Stimulated activated naive CD4-positive, alpha-beta T cell (primary cell): ENCODE measurements around the gene REEP3.

Source experiments
- DNase-seq, 6 experiments: peaks; one replicate each; lab custom pipeline; 2025; lab: John Stamatoyannopoulos, UW

REEP3 gene

DNA sequence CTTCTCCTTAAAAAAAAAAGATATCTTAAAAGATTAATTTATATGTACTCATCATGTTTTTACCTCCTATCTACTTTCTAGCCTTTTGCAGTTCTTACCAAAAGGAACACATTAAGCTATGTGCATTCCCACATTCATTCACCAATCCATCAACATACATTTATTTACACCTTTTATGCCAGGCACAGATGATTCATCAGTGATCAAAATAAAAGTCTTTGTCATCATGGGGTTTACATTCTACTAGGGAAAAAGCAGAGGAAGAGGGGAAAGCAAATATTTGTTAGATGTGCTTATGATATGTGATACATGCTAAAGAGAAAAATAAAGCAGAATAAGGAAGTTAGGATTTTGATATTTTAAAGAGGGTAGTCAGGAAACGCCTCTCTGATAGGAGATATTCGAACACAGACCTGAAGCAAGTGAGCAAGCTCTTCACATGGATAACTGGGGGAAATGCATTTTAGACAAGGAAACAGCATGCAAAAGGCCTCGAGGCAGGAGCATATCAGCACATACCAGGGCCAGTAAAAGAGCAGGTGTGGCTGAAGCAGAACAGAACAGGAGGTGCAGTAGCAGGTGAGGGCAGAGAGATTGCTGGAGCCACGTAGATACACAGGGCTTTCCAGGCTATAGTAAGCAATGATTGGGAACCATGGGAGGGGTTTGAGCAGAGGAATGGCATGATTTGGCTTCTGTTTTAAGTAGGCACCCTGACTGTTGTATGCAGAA lies 67.4 kb downstream of the REEP3 start:
- no peak for DNase-seq

DNA sequence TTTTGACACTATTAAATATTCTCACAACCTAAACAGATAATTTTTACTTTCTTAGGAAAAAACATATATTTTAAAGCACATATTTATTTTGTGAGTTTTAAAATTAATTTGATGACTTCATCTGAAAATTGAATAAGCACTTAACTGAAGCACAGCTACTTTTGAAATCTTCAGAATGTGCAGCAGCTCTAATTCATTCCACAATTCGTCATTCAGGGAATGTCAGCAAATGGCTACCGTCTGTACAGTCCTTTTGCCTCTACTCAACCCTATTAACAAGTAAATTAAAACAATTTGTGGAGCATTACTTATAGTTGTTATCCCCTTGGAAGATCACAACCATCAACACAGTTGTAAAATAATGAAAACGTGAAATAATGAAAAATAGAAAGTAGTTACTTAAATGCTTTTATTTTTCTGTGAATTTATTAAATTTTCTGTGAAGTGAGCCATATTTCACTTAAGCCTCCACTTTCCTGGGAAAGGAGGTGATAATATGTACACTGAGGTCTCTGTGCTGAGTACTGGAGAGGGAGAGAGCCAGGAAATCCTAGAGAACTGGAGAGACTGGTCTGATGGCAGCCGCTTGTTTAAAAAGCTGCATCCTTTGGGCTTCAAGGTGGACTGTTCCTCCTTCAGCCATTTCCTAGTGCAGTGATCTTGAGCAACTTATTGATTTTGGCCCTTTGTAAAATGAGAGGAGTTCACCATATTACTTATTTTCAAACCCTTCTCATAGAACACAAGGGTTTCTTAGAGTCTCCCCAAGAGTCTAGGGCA lies 70.6 kb downstream of the REEP3 start:
- no peak for DNase-seq

DNA sequence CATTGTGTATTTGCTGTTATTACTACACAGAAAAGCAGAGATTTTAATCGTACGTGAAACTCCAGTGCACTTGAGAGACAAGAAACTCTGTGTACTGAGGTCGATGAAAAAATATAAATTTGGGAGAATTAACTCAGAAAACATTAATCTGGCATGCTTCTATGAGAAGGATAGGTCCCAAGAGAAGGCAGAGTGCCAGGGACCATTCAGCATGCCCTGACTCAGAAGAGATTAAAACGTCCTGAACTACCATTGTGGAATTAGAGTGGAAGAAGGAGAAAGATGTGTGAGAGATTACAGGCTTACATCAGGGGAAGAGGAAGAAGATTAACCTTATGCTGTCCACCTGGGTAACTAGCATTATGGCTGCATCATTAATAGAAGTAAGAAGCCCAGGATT lies 72.4 kb downstream of the REEP3 start:
- DNase-seq, result no peak

DNA sequence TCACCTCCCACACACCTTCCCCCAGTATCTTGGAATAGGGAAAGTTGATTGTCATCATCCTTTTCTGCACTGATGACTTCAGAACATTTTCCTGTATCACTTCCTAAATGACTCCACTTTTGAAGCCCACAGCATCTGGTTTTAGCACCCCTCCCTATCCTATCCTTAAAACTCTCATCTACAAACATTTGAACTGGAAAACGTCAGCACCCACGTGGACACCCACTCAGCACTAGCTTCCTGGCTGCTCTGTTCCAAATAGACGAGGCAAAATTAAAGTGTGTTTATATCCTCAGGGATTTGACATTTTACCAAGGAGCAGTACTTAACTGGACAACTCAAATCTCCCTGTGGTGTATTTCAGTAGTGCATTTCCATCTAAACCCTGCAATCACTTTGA lies 73.9 kb downstream of the REEP3 start:
- DNase-seq, result no peak

DNA sequence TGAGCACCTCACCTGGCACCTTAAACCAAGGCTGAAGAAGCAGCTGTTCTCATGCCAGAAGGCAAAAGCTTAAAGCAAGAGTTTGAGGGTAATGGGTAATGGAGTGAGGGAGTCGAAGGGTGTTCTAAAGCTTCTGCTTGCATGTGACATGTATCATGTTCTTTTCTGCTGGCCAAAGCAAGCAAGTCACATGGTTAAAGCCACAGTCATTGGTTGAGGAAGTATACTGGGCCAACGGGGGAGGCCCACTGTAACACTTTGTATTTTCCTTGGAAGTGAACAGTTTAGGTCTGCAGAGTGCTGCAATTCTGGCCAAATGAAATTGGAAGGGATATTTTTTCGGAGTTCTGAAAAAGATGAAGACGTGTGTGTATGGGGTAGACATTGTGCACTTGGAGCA lies 75.7 kb downstream of the REEP3 start:
- DNase-seq, result no peak

DNA sequence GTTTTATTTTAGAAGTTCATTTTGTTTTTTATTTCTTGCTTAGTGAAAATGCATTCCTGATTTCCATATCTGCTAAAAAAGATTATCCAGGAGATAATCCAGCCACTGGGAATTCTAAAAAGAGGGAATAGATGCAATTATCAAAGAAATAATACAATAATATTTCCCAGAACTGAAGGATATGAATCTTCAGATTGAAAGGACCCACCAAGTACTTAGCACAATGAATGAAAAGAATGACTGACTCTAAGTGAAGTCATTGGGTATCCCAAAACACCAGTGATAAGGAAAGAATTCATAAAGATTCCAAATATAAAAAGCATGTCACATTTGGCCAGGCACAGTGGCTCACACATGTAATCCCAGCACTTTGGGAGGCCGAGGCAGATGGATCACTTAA lies 79.3 kb downstream of the REEP3 start:
- DNase-seq, result no peak

DNA sequence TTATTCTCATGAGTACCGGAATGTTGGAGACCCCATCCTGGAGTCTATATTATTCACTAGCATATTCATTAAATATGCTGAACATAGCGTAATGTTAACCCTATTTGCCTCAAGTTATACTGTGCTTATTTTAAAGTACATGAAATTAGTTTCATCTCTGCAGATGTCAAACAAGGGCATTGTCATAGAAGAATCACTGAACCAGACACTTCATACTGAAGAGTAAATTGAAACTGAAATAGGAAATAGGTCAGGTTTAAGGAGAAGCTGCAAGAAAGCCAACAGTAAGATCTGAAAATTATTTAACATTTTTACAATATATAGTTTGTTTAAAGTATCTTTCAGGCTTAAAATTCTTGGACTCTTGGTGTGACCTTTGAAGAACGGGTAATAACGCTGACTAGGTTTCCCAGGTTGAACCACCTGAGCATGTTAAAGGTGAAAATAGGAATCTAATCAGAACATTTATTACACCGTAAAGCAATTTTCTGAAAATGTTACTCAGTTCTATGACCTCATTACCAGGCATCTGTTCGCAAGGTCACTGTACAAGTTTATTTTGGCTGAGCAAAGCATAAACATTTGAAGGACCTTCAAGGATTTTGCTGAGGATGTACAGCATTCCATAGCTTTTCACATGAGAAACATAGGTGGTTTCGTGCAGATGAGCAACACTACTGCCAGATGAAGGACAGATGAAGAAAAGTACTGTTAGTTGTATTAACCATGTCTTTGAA lies 82.7 kb downstream of the REEP3 start:
- no peak for DNase-seq

DNA sequence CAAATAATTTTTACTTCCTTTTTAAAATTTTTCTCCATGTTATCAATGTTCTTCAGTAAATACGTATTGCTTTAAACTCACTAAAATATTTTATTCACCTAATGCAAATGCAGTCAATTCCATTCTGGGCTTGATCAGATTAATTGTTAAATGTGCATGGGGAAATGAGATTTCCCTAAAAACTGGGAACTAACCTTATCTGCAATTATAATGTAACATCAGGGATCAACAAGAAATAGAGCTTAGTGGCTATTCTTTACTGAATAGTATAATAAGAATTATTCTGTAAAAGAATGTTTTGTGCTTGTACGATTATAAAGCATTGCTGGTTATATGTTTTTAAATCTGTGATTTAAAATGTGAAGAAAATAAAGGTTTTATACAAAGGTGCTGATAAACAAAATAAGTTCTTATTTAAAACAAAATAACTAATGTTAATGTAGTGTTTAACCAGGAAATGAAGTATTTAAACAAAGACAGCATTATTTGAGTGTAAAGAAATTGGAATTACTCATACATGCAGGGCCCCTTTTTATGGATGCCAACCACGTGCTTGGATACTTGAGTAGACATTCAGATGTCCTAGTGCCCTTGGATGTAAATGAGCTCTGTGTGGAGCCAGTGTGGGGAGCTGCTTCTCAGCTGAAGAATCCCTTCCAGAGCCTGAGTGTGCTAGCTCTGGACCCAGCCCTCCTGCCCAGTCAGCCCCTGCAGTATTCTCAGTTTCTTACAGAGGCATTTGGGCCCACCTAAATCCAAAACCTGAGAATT lies 84.2 kb downstream of the REEP3 start:
- DNase-seq, result no peak

DNA sequence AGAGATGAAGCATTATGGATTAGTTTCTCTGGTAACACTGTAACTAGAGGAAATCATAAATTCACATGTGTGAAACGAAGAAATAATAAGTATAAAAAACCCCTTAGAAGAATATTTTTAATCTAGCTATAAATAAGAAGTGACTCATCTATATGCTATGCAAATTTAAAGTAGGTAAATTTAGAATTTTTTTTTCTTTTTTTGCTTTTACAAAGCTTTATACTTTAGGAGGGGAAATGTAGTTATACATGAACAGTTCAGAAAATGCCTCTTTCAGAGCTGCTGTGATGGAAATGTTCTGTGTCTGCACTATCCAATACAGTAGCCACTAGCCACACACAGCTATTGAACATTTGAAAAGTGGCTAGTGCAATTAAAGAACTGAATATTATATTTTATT lies 87.3 kb downstream of the REEP3 start:
- DNase-seq, result no peak

DNA sequence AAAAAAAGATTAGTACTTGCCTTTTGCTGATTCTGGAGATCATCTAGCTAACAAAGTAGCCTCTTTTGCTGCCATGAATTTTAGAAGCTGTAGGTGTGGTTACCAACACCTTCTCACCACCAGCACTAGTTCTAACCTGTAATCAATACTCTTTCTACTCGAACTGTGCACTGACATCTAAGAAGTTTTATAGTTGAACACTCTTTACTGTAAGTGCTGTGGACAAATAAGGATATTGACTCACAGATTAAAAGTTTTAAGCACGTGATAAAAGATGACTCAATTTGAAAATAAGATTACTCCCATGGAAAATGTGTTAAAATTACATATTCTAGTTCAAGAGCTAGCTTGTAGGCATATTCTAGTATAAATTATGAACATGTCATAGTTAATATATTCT lies 89.9 kb downstream of the REEP3 start:
- no peak for DNase-seq

DNA sequence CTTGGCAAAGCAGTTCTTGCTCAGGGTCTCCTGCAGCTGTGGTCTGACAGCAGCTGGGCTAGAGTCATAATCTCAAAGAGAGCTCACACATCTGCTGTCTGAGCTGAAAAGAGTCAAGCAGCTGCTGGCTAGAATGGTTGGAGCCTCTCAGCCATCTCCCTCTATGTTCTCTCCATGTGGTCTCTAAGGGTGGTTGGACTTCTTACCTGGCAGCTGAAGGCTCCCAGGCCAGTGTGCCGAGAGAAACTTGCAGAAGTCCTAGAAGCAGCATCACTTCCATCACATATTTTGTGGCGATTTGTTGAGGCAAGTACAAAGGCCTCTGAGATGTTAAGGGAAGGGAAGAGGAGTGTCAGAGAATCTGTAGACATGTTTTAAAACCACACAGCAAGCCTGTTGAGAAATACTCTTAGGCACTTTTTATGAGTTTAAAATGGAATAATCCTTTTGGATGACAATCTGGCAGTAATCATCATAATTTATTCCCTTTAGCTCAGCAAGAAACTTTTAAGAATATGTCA lies 93.2 kb downstream of the REEP3 start:
- DNase-seq, result no peak

DNA sequence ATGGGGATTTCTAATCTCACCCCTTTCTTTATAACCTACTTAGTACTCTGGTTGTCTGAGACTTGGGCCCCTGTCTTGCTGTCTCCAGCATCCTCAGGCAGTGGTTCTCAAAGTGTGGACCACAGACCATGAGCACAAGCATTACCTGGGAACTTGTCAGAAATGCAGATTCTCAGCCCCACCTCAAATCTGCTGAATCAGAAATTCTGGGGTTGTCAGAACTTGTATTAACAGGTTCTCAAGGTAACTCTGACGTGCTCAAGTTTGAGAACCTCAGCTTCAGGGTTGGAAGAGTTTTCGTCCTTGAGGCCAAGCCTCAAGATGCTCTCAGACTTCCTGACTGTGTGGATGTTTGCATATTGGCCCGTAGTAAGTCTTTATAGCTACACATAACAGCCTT lies 97.4 kb downstream of the REEP3 start:
- no peak for DNase-seq

DNA sequence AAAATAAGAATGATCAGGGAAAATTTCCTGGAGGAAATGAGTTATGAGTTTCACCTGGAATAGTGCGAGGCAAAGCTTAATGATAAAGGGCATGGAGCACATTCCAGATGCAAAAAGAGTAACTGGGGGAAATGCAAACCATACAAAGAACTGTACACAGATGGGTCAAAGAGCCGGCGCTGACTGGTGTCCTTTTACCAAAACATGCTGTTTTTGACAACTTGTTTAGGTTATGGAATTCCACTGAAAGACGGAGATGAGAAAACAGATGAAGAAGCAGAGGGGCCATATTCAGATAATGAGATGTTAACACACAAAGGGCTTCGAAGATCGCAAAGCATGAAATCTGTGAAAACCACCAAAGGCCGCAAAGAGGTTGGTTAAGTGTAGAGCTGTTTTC lies 98.2 kb downstream of the REEP3 start:
- no peak for DNase-seq

DNA sequence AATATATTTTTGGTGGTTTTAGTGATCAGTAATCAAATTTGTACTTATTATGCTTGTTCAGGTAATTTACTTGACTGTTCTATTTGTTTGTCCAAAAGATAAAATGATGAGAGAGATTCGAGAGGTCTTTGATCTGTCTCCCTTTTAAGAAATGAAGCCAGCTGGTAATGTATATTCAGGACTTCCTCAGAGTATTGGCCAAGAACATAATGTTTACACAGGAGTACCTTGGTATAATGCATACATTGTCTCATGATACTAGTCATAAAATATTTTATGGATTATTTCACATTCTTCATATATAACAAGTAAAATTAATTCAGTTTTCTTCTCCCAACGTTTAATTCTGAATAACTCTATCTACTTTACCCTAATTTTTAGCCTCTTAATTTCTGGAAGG lies 100.9 kb downstream of the REEP3 start:
- DNase-seq, result no peak

DNA sequence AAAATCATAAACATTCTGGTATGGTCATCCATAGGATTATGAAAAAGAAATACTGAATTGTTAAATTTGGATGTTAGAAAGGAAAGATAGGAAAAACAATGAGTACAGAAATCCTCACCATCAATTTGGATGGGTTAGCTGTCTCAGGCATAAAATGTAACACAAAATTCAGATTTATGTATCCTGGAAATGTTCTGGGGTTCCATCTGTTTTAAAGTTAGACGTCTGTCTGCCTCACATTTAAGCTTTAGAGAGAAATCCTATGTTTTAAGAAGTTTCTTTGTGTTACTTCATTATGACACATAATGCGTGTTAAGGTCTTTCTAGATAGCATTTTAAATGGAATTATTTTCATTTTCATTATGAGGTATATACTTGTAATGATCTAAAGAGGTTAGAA lies 103.5 kb downstream of the REEP3 start:
- no peak for DNase-seq

DNA sequence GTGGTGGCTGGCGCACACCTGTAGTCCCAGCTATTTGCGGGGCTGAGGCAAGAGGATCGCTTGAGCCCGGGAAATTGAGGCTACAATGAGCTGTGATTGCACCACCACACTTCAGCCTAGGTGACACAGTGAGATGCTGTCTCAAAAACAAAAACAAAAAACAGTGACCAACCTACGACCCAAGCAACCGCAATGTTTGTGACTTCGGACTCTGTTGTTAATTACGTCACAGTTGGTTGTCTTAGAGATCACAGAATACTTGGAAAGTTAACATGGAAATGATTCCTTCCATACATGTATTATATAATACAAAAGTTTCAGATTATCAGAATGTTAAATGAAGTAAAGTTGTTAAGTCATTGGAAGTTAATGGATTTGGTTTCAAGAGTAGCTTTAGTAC lies 106.2 kb downstream of the REEP3 start:
- no peak for DNase-seq

DNA sequence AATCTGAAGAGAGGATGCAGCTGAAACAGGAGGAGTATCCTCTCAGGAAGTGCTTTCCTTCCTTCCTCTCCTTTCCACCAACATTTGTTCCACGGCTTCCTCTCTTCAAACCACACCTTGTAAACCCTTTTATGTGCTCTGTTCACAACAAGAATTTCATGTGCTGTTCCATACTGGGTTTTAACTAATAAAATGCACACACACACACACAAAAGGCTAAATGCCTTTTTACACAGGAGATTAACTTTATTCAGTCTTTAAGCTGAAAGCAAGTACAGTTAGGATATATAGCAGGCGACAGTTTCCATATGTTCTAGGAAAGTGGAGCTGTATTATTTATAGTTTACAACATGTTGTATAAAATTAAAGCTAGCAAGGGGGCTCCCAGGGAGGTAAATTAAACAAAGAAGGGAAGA lies 106.7 kb downstream of the REEP3 start:
- DNase-seq, result no peak

DNA sequence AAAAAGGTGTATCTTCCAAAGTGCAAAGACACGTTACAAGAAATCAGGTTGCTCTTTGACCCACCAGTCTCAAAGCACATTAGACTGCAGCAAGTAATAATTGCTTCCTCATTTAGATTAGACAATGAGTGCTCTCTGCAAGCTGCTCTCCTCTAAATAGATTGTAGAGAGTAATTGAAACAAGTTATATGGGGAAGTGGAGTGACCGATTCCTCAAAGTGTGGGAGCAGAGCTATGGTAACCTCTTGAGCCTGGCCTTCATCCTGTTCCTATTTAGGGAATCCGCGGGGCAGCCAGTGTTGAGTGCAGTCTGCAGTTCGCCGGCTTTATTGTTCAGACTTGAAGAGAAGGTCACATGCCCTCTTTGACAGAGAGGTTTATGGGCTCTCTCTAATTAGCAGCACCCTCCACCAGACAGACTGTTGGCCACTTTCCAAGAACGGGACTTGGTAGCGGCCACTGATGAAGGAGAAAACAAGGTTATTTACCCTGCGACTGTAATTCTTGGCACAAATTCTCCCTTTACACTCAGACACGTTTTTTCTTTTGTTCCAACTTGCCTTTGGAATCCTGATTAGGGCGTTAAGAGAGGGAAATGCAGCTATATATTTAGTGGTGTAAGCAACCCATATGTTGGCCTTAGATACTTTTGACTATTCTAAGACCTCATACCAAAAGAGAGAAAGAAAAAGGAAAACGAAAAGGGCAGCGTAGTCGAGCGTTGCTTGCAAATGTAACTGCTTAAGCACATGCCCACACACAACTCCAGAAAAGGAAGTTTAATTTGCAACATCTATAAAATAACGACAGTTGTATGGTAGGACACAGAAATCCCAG lies 107.5 kb downstream of the REEP3 start:
- DNase-seq, result peak in 3 of 6 experiments; percentile 4 to 25 (median 10)

DNA sequence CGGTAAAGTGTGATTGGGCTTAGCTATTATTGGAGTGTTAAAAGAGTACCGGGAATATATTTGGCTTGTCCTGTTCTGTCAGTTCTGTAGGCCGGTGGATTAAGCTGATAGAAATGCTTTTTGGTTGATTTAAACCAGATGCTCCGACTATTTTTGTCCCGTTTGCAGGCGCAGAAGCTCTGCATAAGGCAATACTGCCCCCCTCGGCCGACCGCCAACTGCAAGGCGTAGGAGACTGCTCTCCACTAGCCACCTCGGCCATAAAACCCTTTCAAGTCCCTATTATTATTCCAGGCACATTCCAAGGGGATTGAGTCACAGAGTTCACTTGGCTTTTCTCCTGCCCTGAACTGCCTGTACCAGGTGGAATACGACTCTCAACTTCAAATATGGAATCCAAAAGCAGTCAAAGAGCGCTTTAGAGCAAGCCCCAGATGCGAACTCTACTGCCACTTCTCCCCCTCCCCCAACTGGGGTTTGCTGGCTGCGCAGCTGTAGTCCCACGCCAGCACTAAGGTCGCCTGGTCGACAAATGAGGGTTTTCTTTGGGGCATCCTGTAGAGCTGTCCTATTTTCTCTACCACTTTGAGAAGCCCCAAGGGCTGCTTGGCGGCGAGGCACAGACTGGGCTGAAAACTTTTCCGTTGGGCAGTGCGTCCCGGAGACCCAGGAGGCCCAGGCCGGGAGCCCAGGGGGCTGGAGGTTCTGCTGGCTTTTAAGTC lies 108.3 kb downstream of the REEP3 start:
- DNase-seq, result peak; percentile 55 to 87 (median 65)
